Measurements from ENCODE around the gene SARNP.
A peak's percentile ranks its signal among the peaks of the same experiment; 100 is the strongest.

SARNP gene

GRCh38 chr12:55744340-55745030, 73.0 kb downstream of the SARNP start:
- TF ChIP-seq CTCF (IDR thresholded peaks at IDR 0.05; ENCODE audit: control insufficient read depth, extremely low read depth, insufficient read depth), result no peak
- H3K4me3 ChIP-seq (ENCODE audit: low read depth, low read length), result peak overlapping the region; percentile 56
- DNase-seq (ENCODE audit: low read depth), result no peak

GRCh38 chr12:55743406-55744339, 73.9 kb downstream of the SARNP start:
- TF ChIP-seq CTCF (IDR thresholded peaks at IDR 0.05; ENCODE audit: control insufficient read depth, extremely low read depth, insufficient read depth), result peak; percentile 33
- peak overlapping the region; percentile 56 for H3K4me3 ChIP-seq (ENCODE audit: low read depth, low read length)
- DNase-seq (ENCODE audit: low read depth), result peak; percentile 46

GRCh38 chr12:55742719-55743405, 74.7 kb downstream of the SARNP start, which contains the start of gene GDF11:
TSS of gene GDF11 (plus strand) at chr12:55743122. CDS start at chr12:55743317, 195 bp downstream.
- peak within 1 kb of the TSS; percentile 56 for H3K4me3 ChIP-seq (ENCODE audit: low read depth, low read length)
- TF ChIP-seq CTCF (IDR thresholded peaks at IDR 0.05; ENCODE audit: control insufficient read depth, extremely low read depth, insufficient read depth), result no peak
- no peak for DNase-seq (ENCODE audit: low read depth)

GRCh38 chr12:55741931-55742680, 75.4 kb downstream of the SARNP start:
- DNase-seq (ENCODE audit: low read depth), result no peak
- H3K4me3 ChIP-seq (ENCODE audit: low read depth, low read length), result peak overlapping the region; percentile 37
- TF ChIP-seq CTCF (IDR thresholded peaks at IDR 0.05; ENCODE audit: control insufficient read depth, extremely low read depth, insufficient read depth), result no peak

- no peak for DNase-seq (ENCODE audit: low read depth)
- H3K4me3 ChIP-seq (ENCODE audit: low read depth, low read length), result peak overlapping the region; percentile 59
- no peak for TF ChIP-seq CTCF (IDR thresholded peaks at IDR 0.05; ENCODE audit: control insufficient read depth, extremely low read depth, insufficient read depth)
Observed at GRCh38 chr12:55739025-55739378, 78.5 kb downstream of the SARNP start.

Measured in LNCaP clone FGC (cell line).